ENCODE measurements around the gene WSCD2.

- TF ChIP-seq, protein P1, sequence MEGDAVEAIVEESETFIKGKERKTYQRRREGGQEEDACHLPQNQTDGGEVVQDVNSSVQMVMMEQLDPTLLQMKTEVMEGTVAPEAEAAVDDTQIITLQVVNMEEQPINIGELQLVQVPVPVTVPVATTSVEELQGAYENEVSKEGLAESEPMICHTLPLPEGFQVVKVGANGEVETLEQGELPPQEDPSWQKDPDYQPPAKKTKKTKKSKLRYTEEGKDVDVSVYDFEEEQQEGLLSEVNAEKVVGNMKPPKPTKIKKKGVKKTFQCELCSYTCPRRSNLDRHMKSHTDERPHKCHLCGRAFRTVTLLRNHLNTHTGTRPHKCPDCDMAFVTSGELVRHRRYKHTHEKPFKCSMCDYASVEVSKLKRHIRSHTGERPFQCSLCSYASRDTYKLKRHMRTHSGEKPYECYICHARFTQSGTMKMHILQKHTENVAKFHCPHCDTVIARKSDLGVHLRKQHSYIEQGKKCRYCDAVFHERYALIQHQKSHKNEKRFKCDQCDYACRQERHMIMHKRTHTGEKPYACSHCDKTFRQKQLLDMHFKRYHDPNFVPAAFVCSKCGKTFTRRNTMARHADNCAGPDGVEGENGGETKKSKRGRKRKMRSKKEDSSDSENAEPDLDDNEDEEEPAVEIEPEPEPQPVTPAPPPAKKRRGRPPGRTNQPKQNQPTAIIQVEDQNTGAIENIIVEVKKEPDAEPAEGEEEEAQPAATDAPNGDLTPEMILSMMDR (conservative IDR thresholded peaks at IDR 0.05): no peak
- TF ChIP-seq ZFX (IDR thresholded peaks at IDR 0.05): no peak
Measured at GRCh38 chr12:108231109-108231905, 102.2 kb downstream of the WSCD2 start.

All from C4-2B (cell line).